HT-29 (cell line): ENCODE results near the gene CCDC152. TPM values are rescaled to one million over a fixed set of nuclear protein-coding genes. Genes with fewer than 3 reads are reported as not detected.

Experiments
- DNase-seq: peaks from one replicate; pipeline ENCODE4 v3.0.0-alpha.2; 2015; ENCODE audit warnings: low spot score
- total RNA-seq: library from RNA; depleted of rRNA; stranded (reverse); fragments of >200 nt; shearing (Covaris generic); gene quantifications from 2 replicates; pipeline ENCODE4 v1.2.3, GENCODE V29; 2014; rRNA removed

The CCDC152 gene
- total RNA-seq, 1 experiment from 2014 or later, result not detected

DNA sequence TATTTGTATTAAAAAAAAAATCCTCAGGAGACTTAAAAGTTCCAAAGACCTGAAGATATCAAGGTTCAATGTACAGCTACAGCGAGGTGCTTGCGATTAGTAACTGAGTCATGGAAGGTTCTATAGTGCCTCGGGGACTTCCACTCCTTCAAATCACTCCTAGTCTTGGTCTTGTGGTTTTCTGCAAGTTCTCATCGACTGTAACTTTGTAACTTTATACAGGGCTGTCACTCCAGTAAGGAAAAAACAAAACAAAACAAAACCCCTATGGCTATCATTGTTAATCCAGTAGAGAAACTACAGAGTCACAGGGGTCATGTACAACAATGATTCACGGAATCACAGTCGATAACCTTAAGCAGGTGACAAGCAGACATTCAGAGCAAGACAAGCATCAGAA is 94.9 kb downstream of the CCDC152 start:
- no peak for DNase-seq

Other genes starting within 250 kb of the CCDC152 start
- gene SELENOP, start 55.1 kb downstream of the CCDC152 start, total RNA-seq, result 0.16 and 0.18 TPM in 2 replicates